ENCODE results near the gene CDS2. TPM values are rescaled to one million over a fixed set of nuclear protein-coding genes. Genes with fewer than 3 reads are reported as not detected.

CDS2 gene
- total and polyA plus RNA-seq, 12 donors = 16.7 to 100 (median 82.3) TPM

- 81 to 86% methylated on average over 7 of the region's 7 CpGs for WGBS, 2 donors
- H3K27me3 ChIP-seq = no peaks in the 10 kb centered on the region
Observed at GRCh38 chr20:5188736-5189135, 61.9 kb downstream of the CDS2 start.

DNA sequence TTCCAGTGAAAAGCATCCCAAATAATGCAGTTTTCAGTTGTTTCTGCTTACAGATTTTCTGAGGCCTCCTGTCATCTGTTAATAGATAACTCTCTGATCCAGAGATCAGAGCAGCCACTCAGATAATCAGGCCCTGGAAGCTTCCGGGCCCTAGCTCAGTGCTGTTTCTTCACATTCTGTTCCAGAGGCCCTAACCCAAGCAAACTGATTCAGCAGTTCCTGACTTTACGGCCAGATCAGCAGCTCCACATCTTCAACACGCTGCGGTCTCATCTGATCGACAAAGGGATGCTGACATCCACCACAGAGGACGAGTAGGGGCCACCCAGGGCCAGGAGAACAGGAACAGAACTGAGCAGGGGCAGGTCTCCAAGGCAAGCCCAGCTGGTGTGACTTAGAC, 63.1 kb downstream of the CDS2 start:
- ATAC-seq = no peak
- H3K4me1 ChIP-seq = peaks cover 5 to 30% (median 13%) of the 10 kb centered on the region in 9 donors
- intact Hi-C loops (cut with DNase I) = loop anchor here in 2 of 10 donors (5.0 kb wide), 1 partner anchor 63 kb away; the partner anchor contains the start of gene CDS2 (in 2 of the 2)
- H3K36me3 ChIP-seq = peaks cover 0 to 96% (median 51%) of the 10 kb centered on the region in 9 donors
- no peak overlapping the region for H3K4me3 ChIP-seq
- no peak overlapping the region for H3K27ac ChIP-seq
- H3K9me3 ChIP-seq = no peaks in the 10 kb centered on the region
- H3K27me3 ChIP-seq = no peaks in the 10 kb centered on the region
- no peak for DNase-seq
- TF ChIP-seq, protein P1, sequence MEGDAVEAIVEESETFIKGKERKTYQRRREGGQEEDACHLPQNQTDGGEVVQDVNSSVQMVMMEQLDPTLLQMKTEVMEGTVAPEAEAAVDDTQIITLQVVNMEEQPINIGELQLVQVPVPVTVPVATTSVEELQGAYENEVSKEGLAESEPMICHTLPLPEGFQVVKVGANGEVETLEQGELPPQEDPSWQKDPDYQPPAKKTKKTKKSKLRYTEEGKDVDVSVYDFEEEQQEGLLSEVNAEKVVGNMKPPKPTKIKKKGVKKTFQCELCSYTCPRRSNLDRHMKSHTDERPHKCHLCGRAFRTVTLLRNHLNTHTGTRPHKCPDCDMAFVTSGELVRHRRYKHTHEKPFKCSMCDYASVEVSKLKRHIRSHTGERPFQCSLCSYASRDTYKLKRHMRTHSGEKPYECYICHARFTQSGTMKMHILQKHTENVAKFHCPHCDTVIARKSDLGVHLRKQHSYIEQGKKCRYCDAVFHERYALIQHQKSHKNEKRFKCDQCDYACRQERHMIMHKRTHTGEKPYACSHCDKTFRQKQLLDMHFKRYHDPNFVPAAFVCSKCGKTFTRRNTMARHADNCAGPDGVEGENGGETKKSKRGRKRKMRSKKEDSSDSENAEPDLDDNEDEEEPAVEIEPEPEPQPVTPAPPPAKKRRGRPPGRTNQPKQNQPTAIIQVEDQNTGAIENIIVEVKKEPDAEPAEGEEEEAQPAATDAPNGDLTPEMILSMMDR (IDR thresholded peaks at IDR 0.05) = no peak
- 93 to 94% methylated on average over 6 of the region's 6 CpGs for WGBS, 2 donors

More at GRCh38 chr20:5188736-5189135, 61.9 kb downstream of the CDS2 start:
- peaks cover 0 to 96% (median 55%) of the 10 kb centered on the region in 9 donors for H3K36me3 ChIP-seq
- TF ChIP-seq, protein P1 (IDR thresholded peaks at IDR 0.05) = no peak
- intact Hi-C loops (cut with DNase I) = no loop called here
- H3K9me3 ChIP-seq = no peaks in the 10 kb centered on the region
- ATAC-seq (no peak), DNase-seq (no peak)
- H3K27ac ChIP-seq = no peak overlapping the region
- no peak overlapping the region for H3K4me3 ChIP-seq
- H3K4me1 ChIP-seq = peaks cover 5 to 30% (median 13%) of the 10 kb centered on the region in 9 donors

- Histone ChIP-seq H3K27me3 (no peaks in the 10 kb centered on the region), H3K36me3 (peaks cover 0 to 96% (median 51%) of the 10 kb centered on the region in 9 donors), H3K4me1 (peaks cover 5 to 30% (median 13%) of the 10 kb centered on the region in 9 donors), H3K4me3 (no peak overlapping the region), H3K9me3 (no peaks in the 10 kb centered on the region), H3K27ac (peak overlapping the region in 1 of 10 donors; percentile 79)
- no peak for DNase-seq
- TF ChIP-seq, protein P1 (IDR thresholded peaks at IDR 0.05) = no peak
- intact Hi-C loops (cut with DNase I) = loop anchor here in 2 of 10 donors (5.0 kb wide), 1 partner anchor 63 kb away; the partner anchor contains the start of gene CDS2 (in 2 of the 2)
- no peak for ATAC-seq
- WGBS, 2 donors = 92 to 96% methylated on average over 3 of the region's 3 CpGs
Observed at GRCh38 chr20:5190444-5190843, 63.6 kb downstream of the CDS2 start.

- H3K27me3 ChIP-seq = no peaks in the 10 kb centered on the region
- TF ChIP-seq, protein P1 (IDR thresholded peaks at IDR 0.05) = peak; percentile 69 to 87 (median 80)
- no peaks in the 10 kb centered on the region for H3K9me3 ChIP-seq
- no peak overlapping the region for H3K4me3 ChIP-seq
- DNase-seq (peak in 1 of 2 donors; percentile 56), ATAC-seq (peak in 7 of 8 donors; percentile 68 to 85 (median 79))
- peak overlapping the region in 9 of 10 donors; percentile 11 to 79 (median 46) for H3K27ac ChIP-seq
- peaks cover 0 to 92% (median 44%) of the 10 kb centered on the region in 9 donors for H3K36me3 ChIP-seq
- H3K4me1 ChIP-seq = peaks cover 6 to 32% (median 21%) of the 10 kb centered on the region in 9 donors
- intact Hi-C loops (cut with DNase I) = loop anchor here in 9 of 10 donors (1.0 to 5.0 kb wide), 4 partner anchors 65 to 66 kb away; partner anchors contain the start of gene CDS2 (in 4 of the 9)
- WGBS, 2 donors = 25 to 42% methylated on average over 9 of the region's 9 CpGs
Observed at GRCh38 chr20:5191829-5192569, 65.2 kb downstream of the CDS2 start.
